Stimulated activated CD8-positive, alpha-beta memory T cell treated with anti-CD3 and anti-CD28 coated beads, Interleukin-4, amount 100 ng/mL, for 4 hours (primary cell): Measurements from ENCODE around the gene PHYH.
"Not testable (repeated sequence)": the region's sequence is repeated elsewhere in the genome, so short reads cannot be mapped to it uniquely, and the experiment has no call there.

Experiments
- DNase-seq, 2 donors: peaks; one replicate each; pipeline ENCODE4 v3.0.0-alpha.2; 2020; ENCODE audit warnings: low read depth in 2 of 2, low spot score in 1 of 2

PHYH gene

GRCh38 chr10:13322615-13323148, 22.8 kb upstream of the PHYH start:
- no peak for DNase-seq

DNA sequence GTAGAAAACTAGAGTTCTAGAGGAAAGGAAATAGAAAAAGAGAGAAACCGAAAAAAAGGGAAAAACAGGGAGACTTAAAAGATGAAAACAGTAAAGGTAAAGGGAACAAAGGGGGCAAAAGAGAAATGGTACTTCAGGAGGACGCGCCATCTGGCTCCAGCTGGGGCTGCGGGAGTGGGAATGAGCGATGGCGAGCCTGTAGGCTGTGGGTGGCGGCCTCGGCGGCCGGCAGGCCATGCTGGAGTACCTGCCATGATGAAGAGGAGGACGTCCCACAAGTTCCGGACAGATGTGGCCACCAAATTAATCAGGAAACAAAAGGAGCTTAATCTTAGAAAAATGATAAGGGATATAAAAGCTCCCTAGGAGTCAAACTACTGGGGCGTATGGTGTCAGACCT, 21.7 kb upstream of the PHYH start:
- no peak for DNase-seq

DNA sequence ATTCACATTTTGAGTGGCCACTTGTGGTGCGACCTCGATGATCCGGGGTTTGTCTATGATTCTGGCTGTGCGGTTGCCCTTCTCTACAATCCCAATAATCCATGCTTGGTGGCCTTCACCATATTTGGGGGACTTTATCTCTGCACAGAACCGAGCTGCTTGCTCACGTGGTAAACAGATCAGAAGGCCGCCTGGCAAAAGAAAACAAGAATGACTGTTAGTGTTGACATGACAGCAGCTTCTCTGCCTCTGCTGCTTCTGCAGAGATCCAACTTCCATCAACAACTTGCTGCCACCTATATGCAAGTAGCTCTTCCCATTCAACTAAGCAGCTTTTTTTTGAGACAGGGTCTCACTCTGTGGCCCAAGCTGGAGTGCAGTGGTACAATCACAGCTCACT, 19.3 kb upstream of the PHYH start:
- no peak for DNase-seq

DNA sequence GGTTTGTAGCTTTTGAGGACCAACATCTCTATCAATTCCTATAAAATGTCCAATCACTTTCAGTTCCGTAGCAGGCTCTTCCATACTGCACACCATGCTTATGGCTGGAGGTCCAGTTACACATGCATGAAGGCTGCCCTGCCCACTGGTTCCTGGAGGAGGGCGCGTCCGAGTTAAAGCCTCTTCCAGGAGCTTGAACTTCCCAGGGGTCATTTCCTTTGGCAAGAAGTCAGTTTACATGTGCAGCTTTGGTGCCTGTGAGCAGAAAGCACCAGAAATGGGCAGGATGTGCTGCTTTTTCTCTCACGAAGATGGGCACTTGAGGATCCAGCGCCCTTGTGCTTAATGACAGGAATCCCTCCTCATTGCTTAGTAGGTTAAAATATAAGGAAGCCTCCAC, 17.6 kb upstream of the PHYH start:
- DNase-seq, result no peak

DNA sequence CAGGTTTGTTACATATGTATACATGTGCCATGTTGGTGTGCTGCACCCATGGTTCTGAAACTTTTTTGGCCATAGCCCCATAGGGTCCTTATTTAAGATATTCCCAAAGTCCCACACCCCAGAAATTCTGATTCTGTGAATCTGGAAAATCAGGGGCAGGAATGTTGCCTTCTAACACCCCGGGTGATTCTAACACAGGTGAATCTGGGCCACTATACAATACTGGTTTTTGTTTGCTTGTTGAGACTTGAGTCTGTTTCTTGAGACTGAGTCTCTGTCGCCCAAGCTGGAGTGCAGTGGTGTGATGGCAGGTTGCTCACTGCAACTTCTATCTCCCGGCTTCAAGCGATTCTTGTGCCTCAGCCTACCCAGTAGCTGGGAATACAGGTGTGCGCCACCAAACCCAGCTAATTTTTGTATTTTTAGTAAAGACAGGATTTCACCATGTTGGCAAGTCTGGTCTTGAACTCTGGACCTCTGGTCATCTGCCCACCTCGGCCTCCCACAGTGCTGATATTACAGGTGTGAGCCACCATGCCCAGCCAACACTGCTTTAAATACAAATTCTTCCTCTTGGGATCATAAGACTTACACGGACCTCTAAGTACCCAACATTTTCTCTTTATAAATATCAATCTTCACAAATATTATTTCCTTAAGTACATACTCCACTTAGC, 16.9 kb upstream of the PHYH start:
- DNase-seq, result no peak

GRCh38 chr10:13315361-13315760, 15.5 kb upstream of the PHYH start:
- no peak for DNase-seq

- DNase-seq, result no peak
Measured at GRCh38 chr10:13311177-13311575, 11.3 kb upstream of the PHYH start.

DNA sequence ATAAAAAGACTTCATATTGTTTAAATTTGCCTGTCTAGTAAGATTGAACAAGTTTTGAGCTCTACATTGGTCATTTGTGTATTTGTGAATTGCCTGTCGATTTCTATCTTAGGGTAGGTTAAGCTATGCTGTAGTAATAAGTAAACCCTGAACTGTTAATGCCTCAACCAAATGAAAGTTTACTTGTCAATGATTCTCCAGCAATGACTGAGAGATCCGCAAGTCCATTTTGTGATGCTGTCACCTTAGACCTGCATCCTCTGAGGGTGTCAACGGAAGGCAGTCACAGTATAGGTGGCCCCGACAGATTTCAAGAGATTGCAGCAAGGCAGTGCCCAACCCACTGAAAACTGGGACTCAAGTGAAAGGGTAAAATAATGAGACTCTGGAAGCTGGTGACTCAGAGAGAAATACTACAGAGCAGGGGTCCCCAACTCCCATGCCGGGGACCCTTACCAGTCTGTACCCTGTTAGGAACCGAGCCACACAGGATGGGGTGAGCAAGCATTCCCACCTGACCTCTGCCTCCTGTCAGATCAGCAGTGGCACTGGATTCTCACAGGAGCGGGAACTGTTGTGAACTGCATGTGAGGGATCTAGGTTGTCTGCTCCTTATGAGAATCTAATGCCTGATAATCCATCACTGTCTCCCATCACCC, 10.8 kb upstream of the PHYH start:
- no peak for DNase-seq

- no peak for DNase-seq
Measured at GRCh38 chr10:13309792-13310191, 9.9 kb upstream of the PHYH start.

DNA sequence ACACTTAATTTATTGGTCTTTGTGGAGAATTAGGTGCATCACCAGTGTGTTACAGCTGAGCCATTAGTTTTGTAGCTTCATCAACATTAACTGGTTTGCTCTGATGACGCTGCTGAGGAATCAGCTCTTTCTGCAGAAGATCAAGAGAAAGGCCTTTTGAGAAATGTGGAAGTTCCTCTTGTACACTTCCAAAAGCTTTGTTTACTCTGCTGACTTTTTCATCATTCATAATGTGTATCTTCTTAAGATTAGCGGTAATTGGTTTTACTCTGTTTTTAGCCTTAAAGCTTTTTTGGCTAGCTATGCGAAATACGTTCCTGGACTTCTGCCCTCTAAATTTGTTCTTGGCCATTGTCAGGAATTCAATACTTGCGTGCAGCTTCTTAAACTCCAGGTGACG, 8.2 kb upstream of the PHYH start:
- no peak for DNase-seq

GRCh38 chr10:13306103-13306502, 6.2 kb upstream of the PHYH start:
- no peak for DNase-seq

DNA sequence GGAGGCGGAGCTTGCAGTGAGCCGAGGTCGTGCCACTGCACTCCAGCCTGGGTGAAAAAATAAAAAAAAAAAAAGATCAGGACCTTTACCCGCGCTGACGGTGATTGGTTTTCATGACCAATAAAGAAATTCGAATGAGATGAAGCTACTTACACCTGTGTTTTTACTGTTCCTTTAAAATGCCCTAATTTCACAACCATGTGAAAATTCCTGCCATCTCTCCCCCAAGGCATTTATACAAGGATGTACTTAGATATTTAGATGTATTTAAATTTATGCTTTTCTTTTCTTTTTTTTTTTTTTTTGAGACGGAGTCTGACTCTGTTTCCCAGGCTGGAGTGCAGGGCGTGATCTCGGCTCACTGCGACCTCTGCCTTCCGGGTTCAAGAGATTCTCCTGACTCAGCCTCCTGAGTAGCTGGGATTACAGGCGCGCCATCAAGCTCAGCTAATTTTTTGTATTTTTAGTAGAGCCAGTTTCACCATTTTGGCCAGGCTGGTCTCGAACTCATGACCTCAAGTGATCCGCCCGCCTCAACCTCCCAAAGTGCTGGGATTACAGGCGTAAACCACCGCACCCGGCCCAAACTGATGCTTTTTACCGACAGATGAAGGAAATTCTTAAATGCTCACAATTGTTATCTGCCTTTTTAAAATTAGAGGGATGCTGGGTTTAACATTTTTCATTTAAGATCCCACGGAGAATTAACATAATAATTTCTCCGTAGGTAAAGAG, 3.1 kb upstream of the PHYH start:
- DNase-seq, result no peak

- no peak for DNase-seq
Measured at GRCh38 chr10:13298748-13299436, 972 bp downstream of the PHYH start.

DNA sequence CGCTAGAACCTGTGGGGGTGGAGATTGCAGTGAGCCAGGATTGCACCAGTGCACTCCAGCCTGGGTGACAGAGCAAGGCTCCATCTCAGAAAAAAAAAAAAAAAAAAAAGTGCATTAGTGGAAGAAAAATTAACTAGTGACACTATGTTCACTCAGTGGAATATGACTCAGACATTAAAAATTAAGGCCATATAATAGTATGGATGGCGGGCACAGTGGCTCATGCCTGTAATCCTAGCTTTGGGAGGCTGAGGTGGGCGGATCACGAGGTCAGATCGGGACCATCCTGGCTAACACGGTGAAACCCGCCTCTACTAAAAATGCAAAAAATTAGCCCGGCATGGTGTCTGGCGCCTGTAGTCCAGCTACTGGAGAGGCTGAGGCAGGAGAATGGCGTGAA, 3.4 kb downstream of the PHYH start:
- no peak for DNase-seq

- no peak for DNase-seq
Measured at GRCh38 chr10:13294784-13295183, 5.1 kb downstream of the PHYH start.

GRCh38 chr10:13291821-13292773, 7.8 kb downstream of the PHYH start:
- no peak for DNase-seq

DNA sequence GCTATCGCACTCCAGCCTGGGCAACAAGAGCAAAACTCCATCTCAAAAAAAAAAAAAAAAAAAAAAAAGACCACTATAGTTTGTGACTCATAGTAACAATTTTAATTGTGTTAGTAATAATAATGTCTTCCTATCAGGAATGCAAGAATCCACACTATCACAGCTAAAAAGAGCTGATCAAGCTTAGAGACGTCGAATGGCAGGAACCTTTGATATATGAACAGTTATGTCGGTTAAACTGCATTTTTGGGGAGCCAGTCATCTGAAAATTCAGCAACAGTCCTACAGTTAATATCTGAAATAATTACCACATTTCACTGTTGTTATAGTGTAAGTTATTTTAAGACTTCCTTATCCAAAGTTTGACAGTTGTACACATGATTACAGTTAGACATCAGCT, 8.8 kb downstream of the PHYH start:
- no peak for DNase-seq

- no peak for DNase-seq
Measured at GRCh38 chr10:13284050-13284449, 15.8 kb downstream of the PHYH start.

DNA sequence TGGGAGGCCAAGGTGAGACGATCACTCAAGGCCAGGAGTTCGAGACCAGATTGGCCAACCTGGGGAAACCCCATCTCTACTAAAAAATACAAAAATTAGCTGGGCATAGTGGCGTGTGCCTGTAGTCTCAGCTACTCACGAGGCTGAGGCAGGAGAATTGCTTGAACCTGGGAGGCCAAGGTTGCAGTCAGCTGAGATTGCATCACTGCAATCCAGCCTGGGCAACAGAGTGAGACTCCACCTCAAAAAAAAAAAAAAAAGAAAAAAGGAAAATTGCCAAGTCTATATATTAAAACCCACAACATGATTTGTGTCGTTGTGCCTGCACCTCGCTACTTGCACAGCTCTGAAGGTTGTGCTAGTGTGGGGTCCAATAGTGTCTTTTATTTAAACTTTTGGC, 17.5 kb downstream of the PHYH start:
- DNase-seq, result not testable (repeated sequence)

DNA sequence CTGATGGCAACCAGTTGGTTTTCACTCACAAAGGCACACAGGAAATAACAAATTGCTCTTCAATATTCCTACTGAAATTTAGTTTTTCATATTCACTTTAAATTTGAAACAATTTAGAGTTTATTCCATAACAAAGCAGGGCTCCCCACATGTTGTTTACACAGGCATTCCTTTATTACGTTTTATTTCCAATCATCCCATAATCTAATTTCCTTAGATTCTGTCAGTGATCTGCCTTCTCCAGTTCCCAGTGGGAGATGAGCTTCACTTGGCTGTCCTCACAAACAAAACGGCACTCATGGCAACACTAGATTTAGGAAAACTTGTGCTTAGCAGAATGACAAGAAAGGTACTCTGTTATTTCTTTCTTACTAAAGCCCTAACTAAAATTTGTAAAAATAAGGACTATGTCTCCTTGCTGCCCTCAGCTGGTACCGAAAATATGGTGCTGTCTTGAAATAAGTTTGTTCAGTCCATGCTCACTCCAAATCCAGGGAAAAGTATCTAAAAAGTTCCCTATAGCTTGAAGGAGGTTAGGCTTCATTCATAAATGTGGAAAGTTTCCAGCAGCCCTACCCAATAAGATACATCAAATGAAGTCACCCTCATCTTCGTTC, 23.0 kb downstream of the PHYH start:
- DNase-seq, result no peak
